Fibroblast of pulmonary artery (primary cell): Measurements from ENCODE around the gene NSD1.
A peak's percentile ranks its signal among the peaks of the same experiment; 100 is the strongest.

Source experiments
- DNase-seq: peaks from one replicate; pipeline ENCODE4 v3.0.0-alpha.2; 2010; ENCODE audit warnings: low read depth
- H3K4me3 ChIP-seq: replicated peaks from 2 replicates; pipeline ENCODE4 v1.5.1; 2011; ENCODE audit warnings: low read depth, mild to moderate bottlenecking, control low read depth, low read length, moderate library complexity
- TF ChIP-seq, protein P1 (sequence below): IDR thresholded peaks from 2 replicates; pipeline ENCODE4 v1.5.1; 2011; ENCODE audit warnings: mild to moderate bottlenecking, control low read depth, low read length, inconsistent platforms; ENCODE audit errors: missing control alignments

Gene NSD1

DNA sequence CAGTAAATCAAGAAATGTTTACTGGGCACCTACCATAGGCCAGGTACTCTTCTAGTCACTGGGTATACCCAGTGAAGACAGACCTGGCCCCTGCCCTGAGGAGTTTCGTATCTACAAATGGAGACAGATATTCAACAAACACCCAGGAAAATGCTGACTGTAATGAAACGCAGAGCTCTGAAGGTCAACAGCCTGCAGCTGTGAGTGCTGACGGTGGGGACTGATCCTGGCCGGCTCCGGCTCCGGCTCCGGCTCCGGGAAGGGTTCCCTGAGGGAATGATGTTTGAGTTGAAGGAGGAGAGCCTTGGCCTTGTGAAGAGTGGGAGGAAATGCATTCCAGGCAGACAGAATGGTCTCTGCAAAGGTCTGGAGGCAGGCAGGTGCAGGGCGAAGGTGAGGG, 23.8 kb upstream of the NSD1 start:
- no peak overlapping the region for H3K4me3 ChIP-seq
- TF ChIP-seq, protein P1, sequence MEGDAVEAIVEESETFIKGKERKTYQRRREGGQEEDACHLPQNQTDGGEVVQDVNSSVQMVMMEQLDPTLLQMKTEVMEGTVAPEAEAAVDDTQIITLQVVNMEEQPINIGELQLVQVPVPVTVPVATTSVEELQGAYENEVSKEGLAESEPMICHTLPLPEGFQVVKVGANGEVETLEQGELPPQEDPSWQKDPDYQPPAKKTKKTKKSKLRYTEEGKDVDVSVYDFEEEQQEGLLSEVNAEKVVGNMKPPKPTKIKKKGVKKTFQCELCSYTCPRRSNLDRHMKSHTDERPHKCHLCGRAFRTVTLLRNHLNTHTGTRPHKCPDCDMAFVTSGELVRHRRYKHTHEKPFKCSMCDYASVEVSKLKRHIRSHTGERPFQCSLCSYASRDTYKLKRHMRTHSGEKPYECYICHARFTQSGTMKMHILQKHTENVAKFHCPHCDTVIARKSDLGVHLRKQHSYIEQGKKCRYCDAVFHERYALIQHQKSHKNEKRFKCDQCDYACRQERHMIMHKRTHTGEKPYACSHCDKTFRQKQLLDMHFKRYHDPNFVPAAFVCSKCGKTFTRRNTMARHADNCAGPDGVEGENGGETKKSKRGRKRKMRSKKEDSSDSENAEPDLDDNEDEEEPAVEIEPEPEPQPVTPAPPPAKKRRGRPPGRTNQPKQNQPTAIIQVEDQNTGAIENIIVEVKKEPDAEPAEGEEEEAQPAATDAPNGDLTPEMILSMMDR: no peak
- DNase-seq: no peak

DNA sequence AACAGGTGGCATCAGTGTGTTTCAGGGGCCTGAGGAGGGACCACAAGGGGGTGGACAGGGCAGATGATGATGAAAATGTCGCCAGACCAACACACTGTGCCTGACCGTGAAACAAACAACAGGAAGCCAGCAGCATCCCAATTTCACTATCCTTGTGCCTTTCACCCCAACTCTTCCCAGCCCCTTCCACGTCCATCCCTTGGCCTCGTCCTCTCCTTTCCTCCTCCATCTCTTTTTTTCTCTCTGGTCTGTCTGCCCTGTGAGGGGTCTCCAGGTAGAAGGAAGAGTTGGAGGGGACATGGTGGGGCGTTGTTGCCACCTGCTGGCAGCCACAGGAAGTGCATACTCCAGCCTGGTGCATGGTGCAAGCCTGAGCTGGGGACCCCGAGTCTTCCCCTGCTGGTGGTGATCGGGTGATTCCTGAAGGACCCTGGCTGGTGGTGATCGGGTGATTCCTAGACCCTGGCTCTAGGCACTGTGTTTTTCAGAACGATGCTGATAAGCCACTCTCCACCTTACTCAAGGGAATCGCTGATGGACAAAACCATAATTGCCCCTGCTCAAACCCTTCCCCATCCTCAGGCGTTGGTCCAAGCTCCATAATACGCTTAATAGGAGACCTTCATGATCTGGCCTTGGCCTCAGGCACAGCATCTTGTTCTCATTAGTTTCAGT, 21.7 kb upstream of the NSD1 start:
- H3K4me3 ChIP-seq: no peak overlapping the region
- peak; percentile 51 for DNase-seq
- TF ChIP-seq, protein P1: peak; percentile 98

DNA sequence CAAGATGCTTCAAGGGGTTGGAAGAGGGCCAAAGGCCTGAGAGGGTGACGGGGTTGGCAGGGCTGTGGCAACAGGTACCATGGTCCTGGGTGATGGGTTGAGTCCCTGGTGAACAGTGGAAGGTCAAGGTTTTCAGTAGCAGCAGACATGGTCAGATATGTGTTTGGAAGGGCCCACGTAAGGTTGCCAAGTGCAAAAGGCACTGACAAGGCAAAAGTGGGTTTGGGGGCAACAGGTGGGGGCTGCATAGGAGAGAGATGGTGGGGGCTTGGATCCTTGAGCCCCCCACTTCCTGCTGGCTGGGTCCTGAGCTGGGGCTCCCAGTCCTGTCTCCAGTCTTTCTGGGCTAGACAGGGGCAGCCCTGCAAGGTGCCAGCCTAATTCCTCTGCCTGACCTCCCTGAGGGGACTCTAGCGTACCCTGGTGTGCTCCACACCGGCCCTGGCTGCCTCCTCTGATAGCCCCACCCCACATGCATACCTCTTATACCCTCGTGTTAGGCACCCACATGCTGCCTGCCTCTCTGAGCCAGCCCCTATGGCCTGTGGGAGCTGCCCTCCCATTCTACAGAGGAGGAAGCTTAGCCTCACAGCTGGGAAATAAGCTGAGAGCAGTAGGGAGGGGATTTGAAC, 20.9 kb upstream of the NSD1 start:
- TF ChIP-seq, protein P1: no peak
- H3K4me3 ChIP-seq: no peak overlapping the region
- DNase-seq: no peak

DNA sequence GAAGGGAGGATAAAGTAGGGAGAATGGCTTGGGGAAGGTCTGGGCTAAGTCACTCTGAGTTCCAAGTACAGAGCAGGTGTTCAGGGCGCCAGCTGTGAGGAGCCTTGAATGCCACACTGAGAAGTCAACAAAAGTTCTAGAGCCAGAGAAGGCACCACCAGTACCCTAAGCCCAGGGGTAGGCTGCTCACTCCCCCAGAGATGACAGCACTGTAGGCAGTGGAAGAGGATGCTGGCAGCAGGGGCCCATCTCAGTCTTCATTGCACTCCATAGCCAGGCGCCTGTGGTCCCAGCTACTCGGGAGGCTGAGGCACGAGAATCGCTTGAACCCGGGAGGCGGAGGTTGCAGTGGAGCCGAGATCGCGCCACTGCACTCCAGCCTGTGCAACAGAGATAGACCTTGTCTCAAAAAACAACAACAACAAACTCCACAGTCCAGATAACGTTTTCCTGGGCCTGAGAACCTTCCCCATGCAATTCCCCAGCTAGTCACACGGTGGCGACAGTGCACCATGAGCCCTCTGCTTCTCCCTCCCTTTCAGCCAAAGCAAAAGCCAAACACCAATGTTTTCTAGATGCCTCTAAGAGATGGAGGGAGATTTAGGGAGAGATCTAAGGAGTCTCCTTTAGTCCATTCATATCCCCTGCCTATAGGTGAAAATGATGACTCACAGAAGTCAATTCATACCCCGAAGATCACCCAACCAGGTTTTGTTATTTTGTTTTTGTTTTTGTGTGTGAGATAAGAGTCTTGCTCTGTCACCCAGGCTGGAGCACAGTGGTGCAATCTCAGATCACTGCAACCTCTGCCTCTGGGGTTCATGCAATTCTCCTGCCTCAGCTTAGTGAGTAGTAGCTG, 19.8 kb upstream of the NSD1 start:
- peak; percentile 81 for DNase-seq
- TF ChIP-seq, protein P1: peak; percentile 100
- no peak overlapping the region for H3K4me3 ChIP-seq

DNA sequence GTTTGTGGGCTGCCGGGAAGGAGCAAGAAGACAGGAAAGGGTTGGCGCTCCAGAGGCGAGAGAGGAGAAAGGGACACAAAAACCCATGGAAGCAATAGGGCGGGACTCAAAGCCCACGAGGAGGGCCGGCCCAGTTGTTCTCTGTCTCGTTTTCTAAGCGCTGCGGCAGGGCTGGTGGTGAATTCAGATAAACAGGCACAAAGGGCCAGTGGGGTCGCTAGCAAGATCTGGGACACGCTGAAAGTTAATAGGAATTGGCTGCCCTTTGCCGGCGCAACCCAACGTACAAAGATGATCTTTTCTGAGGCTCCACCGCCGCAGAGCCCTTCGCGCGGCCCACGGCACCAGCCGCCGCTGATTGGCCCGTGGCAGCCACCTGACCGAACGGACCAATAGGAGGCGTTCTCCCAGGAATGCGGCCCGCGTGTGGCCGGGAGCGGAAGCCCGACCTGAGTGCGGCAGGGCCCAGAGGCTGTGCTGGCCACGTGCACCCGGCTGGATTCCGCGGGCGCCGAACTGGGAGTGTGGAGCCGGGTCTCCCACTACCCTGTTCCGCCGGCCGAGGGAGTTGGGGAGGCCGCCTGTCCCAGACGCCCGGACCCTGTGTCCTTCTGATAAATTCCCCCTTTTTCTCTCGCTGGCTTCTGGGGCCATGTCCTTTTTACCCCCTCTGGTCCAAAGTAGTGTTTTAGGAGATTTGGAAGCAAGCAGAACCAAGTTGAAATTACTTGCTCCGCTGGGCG, 16.8 kb upstream of the NSD1 start:
- H3K4me3 ChIP-seq: no peak overlapping the region
- TF ChIP-seq, protein P1: no peak
- peak; percentile 85 for DNase-seq

DNA sequence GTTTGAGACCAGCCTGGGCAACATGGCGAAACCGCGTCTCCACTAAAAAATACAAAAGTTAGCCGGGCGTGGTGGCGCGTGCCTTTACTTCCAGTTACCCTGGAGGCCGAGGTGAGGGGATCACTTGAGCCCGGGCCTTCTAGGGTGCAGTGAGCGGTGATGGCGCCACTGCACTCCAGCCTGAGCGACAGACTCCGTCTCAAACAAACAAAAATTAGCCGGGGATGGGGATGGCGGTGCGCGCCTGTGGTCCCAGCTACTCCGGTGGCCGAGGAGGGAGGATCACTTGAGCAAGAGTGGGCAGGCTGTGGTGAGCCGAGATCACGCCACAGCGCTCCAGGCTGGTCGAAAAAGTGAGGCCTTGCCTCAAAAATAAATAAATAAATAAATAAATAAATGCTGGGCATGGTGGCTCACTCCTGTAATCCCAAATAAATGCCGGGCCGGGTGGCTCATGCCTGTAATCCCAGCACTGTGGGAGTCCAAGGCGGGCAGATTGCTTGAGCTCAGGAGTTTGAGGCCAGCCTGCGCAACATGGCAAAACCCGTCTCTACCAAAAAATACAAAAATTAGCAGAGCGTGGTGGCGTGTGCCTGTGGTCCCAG, 16.0 kb upstream of the NSD1 start:
- no peak for DNase-seq
- TF ChIP-seq, protein P1: no peak
- H3K4me3 ChIP-seq: no peak overlapping the region
